GM12878 (cell line): Measurements from ENCODE around the gene ARHGEF1. TPM values are rescaled to one million over a fixed set of nuclear protein-coding genes. Genes with fewer than 3 reads are reported as not detected.

Source experiments
- ATAC-seq: fragments of 200-7000 bp; cut with Tn5 transposase; 3 replicates; pipeline ENCODE4 v1.9.1; 2020; ENCODE audit warnings: mild to moderate bottlenecking, moderate library complexity
- BruUV-seq: library from RNA; stranded (reverse); fragments of 400-500 nt; replicated peaks from 2 replicates; lab custom pipeline; 2021; lab: Mats Ljungman, UMichigan
- CTCF ChIA-PET: fragments of 300-600 bp; sonication (Branson Sonifier 250); formaldehyde crosslinking; extraction: SDS; loops from one replicate; lab custom pipeline; 2021; ENCODE audit warnings: inconsistent platforms; lab: Yijun Ruan, JAX
- POLR2A ChIA-PET: fragments of 350-600 bp; formaldehyde crosslinking; extraction: SDS; loops from one replicate; lab custom pipeline; 2021; ENCODE audit warnings: inconsistent platforms; lab: Charles Lee
- RAD21 ChIA-PET: fragments of 300-600 bp; sonication (Branson Sonifier 250); formaldehyde crosslinking; loops from one replicate; lab custom pipeline; 2023; ENCODE audit warnings: antibody characterized with exemption; ENCODE audit not compliant: unreplicated experiment; lab: Charles Lee
- SMC1A ChIA-PET: fragments of 300-600 bp; sonication (Branson Sonifier 250); formaldehyde crosslinking; loops from one replicate; lab custom pipeline; 2023; ENCODE audit not compliant: unreplicated experiment, uncharacterized antibody; lab: Charles Lee
- DNase-seq: peaks from one replicate; pipeline ENCODE4 v3.0.0-alpha.2; 2011; ENCODE audit warnings: low read depth, low spot score
- FAIRE-seq: peaks from 3 replicates; lab custom pipeline; 2011; peaks lifted over from hg19 to GRCh38; lab: Jason Lieb, UNC
- H2AFZ ChIP-seq: 2 replicates; pipeline ENCODE4 v1.6.0; 2011; ENCODE audit warnings: low read depth, low read length, control low read depth; ENCODE audit not compliant: control insufficient read depth
- H3K27ac ChIP-seq: 2 replicates; pipeline ENCODE4 v1.5.1; 2011; ENCODE audit warnings: control low read depth; ENCODE audit not compliant: control insufficient read depth, insufficient read depth
- H3K27me3 ChIP-seq, 2 experiments: replicated peaks in 1 of 2; 2 replicates each; pipeline versions ENCODE4 v1.6.0 to v1.6.1; 2011; ENCODE audit warnings: low read length in 1 of 2; ENCODE audit not compliant: control insufficient read depth in 2 of 2, insufficient read depth in 2 of 2
- H3K36me3 ChIP-seq, 2 experiments: 2 replicates each; pipeline ENCODE4 v1.5.1; 2011; ENCODE audit warnings: low read length in 1 of 2; ENCODE audit not compliant: control insufficient read depth in 2 of 2, insufficient read depth in 2 of 2
- H3K4me1 ChIP-seq: 2 replicates; pipeline ENCODE4 v1.6.1; 2011; ENCODE audit warnings: mild to moderate bottlenecking, low read length, moderate library complexity, mixed read lengths; ENCODE audit not compliant: control insufficient read depth, insufficient read depth
- H3K4me2 ChIP-seq: 2 replicates; pipeline ENCODE4 v1.6.0; 2011; ENCODE audit warnings: control low read depth; ENCODE audit not compliant: control insufficient read depth, insufficient read depth
- H3K4me3 ChIP-seq: fragments of 200-600 bp; sonication (generic); 2 replicates; pipeline ENCODE4 v1.5.1; 2016
- H3K79me2 ChIP-seq: 2 replicates; pipeline ENCODE4 v1.6.0; 2011; ENCODE audit warnings: low read length; ENCODE audit not compliant: control insufficient read depth, insufficient read depth
- H3K9ac ChIP-seq: 2 replicates; pipeline ENCODE4 v1.8.0; 2011; ENCODE audit warnings: low read length, control low read depth, mixed read lengths; ENCODE audit not compliant: control insufficient read depth, insufficient read depth
- H3K9me3 ChIP-seq: replicated peaks from 3 replicates; pipeline ENCODE4 v1.5.1; 2011; ENCODE audit warnings: mild to moderate bottlenecking, low read length; ENCODE audit not compliant: control insufficient read depth, insufficient read depth
- H4K20me1 ChIP-seq: 2 replicates; pipeline ENCODE4 v1.6.0; 2011; ENCODE audit not compliant: control insufficient read depth, insufficient read depth
- ASH2L ChIP-seq: fragments of 300-600, 200-600 bp; sonication (generic); IDR thresholded peaks from 2 replicates; pipeline ENCODE4 v1.6.1; 2017; ENCODE audit warnings: low read depth, mild to moderate bottlenecking, borderline replicate concordance
- BMI1 ChIP-seq: fragments of 450-650 bp; IDR thresholded peaks from 2 replicates; pipeline ENCODE4 v1.6.1; 2016; ENCODE audit warnings: mild to moderate bottlenecking, moderate library complexity, borderline replicate concordance
- E4F1 ChIP-seq: fragments of 450-650 bp; IDR thresholded peaks from 2 replicates; pipeline ENCODE4 v1.6.1; 2018; ENCODE audit warnings: borderline replicate concordance, mild to moderate bottlenecking; ENCODE audit not compliant: partially characterized antibody
- ESRRA ChIP-seq: IDR thresholded peaks from 2 replicates; pipeline ENCODE4 v1.6.1; 2012; ENCODE audit warnings: mild to moderate bottlenecking, low read length, improper control_type of control experiment
- GABPA ChIP-seq: IDR thresholded peaks from 2 replicates; pipeline ENCODE4 v1.6.1; 2014; ENCODE audit warnings: antibody characterized with exemption, low read depth, mild to moderate bottlenecking, inconsistent platforms
- IRF4 ChIP-seq: IDR thresholded peaks from 2 replicates; pipeline ENCODE4 v1.6.1; 2011; ENCODE audit warnings: low read depth, low read length
- RELA ChIP-seq: fragments of 450-650 bp; IDR thresholded peaks from 2 replicates; pipeline ENCODE4 v1.8.0; 2014; ENCODE audit warnings: borderline replicate concordance; ENCODE audit not compliant: partially characterized antibody
- SREBF2 ChIP-seq: IDR thresholded peaks from 2 replicates; pipeline ENCODE4 v1.6.1; 2012; ENCODE audit warnings: mild to moderate bottlenecking, low read length
- TCF12 ChIP-seq: IDR thresholded peaks from 2 replicates; pipeline ENCODE4 v1.6.1; 2011; ENCODE audit warnings: low read depth, mild to moderate bottlenecking, low read length
- ZBTB11 ChIP-seq: fragments of 450-650 bp; formaldehyde crosslinking; IDR thresholded peaks from 2 replicates; pipeline ENCODE4 v1.5.0; 2022; ENCODE audit warnings: mild to moderate bottlenecking, missing genetic modification characterization
- ZNF592 ChIP-seq: fragments of 450-650 bp; IDR thresholded peaks from 2 replicates; pipeline ENCODE4 v1.6.1; 2017; ENCODE audit warnings: mild to moderate bottlenecking, moderate library complexity
- WGBS: methylation state at CpG from one replicate; pipeline ENCODE4 v1.1.6; 2016; ENCODE audit warnings: low lambda C conversion rate; ENCODE audit not compliant: insufficient replicate concordance, insufficient coverage; ENCODE audit errors: missing lambda C conversion rate; 5-methylcytosine and 5-hydroxymethylcytosine counted together
- in situ Hi-C: fragments of 300-500 bp; cut with MboI; formaldehyde crosslinking; loops from 9 replicates; pipeline ENCODE4 v1.14.3; 2018; ENCODE audit warnings: mixed read lengths
- intact Hi-C: fragments of 100-400 bp; cut with micrococcal nuclease; formaldehyde crosslinking; loops from one replicate; pipeline ENCODE4 v1.14.2; 2022; ENCODE audit not compliant: unreplicated experiment
- polyA plus RNA-seq, 11 experiments: library from polyadenylated mRNA; depleted of rRNA in 4 of 11; unstranded in 6 of 11; stranded (reverse) in 5 of 11; fragments of >200 nt; fragmentation: Nextera tagmentation in 4 of 11; fragmentation: Illumina TruSeq in 1 of 11; extraction: Ambion mirVana in 4 of 11; extraction: Trizol in 1 of 11; gene quantifications; 1 replicate in 1 of 11; 2 replicates in 10 of 11; pipeline versions ENCODE4 v1.2.1 to v1.2.3, GENCODE V29; 2011 to 2016; ENCODE audit warnings: inconsistent platforms in 2 of 11, missing spikeins in 2 of 11, low read depth in 1 of 11
- total RNA-seq, 4 experiments: library from RNA; depleted of rRNA in 3 of 4; stranded (reverse); fragments of >200 nt in 3 of 4; fragmentation: Illumina TruSeq in 1 of 4; extraction: Trizol in 1 of 4; gene quantifications; 2 replicates each; pipeline versions ENCODE4 v1.2.1 to v1.2.3, GENCODE V29; 2013 to 2021
- TF ChIP-seq, protein P1 (sequence below): fragments of 450-650 bp; IDR thresholded peaks from 2 replicates; pipeline ENCODE4 v1.6.1; 2016; ENCODE audit warnings: mild to moderate bottlenecking

ARHGEF1 gene
- total and polyA plus RNA-seq, 10 of the 15 experiments (the other 5 are each of a cell fraction or from before 2014, with no cell fraction given): 1.2 to 207 (median 53.9) TPM

- in situ Hi-C loops: no loop called here
- ATAC-seq (no peak), DNase-seq (no peak), FAIRE-seq (no peak)
- BruUV-seq: no TSS peak
- Histone ChIP-seq H3K9me3 (no peaks in the 10 kb centered on the region), H3K27ac (no peak overlapping the region), H2AFZ (no peak overlapping the region), H4K20me1 (no peaks in the 10 kb centered on the region), H3K36me3 (peaks cover 3 to 4% of the 10 kb centered on the region in 2 experiments; a peak in 3 of 4 replicates), H3K9ac (no peak overlapping the region), H3K79me2 (peaks cover 58% of the 10 kb centered on the region), H3K4me3 (no peak overlapping the region), H3K27me3 (no peaks in the 10 kb centered on the region), H3K4me2 (peak overlapping the region; percentile 97), H3K4me1 (peaks cover 27% of the 10 kb centered on the region)
- RAD21 ChIA-PET: no interaction called here
- POLR2A ChIA-PET: no interaction called here
- intact Hi-C loops: no loop called here
- CTCF ChIA-PET: no interaction called here
- SMC1A ChIA-PET: no interaction called here
- WGBS: 75% methylated on average over 7 of the region's 7 CpGs
- TF ChIP-seq TCF12 (no peak), ZBTB11 (CRISPR knock-in tag) (no peak), ZNF592 (no peak), RELA (no peak), SREBF2 (no peak), ASH2L (no peak), BMI1 (no peak), ESRRA (no peak), E4F1 (no peak), IRF4 (no peak), GABPA (no peak)
- TF ChIP-seq, protein P1, sequence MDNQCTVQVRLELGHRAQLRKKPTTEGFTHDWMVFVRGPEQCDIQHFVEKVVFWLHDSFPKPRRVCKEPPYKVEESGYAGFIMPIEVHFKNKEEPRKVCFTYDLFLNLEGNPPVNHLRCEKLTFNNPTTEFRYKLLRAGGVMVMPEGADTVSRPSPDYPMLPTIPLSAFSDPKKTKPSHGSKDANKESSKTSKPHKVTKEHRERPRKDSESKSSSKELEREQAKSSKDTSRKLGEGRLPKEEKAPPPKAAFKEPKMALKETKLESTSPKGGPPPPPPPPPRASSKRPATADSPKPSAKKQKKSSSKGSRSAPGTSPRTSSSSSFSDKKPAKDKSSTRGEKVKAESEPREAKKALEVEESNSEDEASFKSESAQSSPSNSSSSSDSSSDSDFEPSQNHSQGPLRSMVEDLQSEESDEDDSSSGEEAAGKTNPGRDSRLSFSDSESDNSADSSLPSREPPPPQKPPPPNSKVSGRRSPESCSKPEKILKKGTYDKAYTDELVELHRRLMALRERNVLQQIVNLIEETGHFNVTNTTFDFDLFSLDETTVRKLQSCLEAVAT: no peak
These were observed 3.2 kb upstream of the ARHGEF1 start for GRCh38 chr19:41879670-41880328.
